ENCODE data around the gene GRIK1.

Gene GRIK1

GRCh38 chr21:29909571-29909970 is 30.2 kb downstream of the GRIK1 start:
- no peak for DNase-seq (ENCODE audit: low read depth)

GRCh38 chr21:29904359-29905282 is 35.2 kb downstream of the GRIK1 start:
- DNase-seq (ENCODE audit: low read depth), result no peak

GRCh38 chr21:29896884-29897283 is 42.9 kb downstream of the GRIK1 start:
- DNase-seq (ENCODE audit: low read depth), result no peak

GRCh38 chr21:29893687-29894086 is 46.1 kb downstream of the GRIK1 start:
- no peak for DNase-seq (ENCODE audit: low read depth)

GRCh38 chr21:29892379-29892778 is 47.4 kb downstream of the GRIK1 start:
- DNase-seq (ENCODE audit: low read depth), result no peak

- DNase-seq (ENCODE audit: low read depth), result no peak
Observed at GRCh38 chr21:29888437-29888836, 51.4 kb downstream of the GRIK1 start.

- no peak for DNase-seq (ENCODE audit: low read depth)
Observed at GRCh38 chr21:29887313-29888009, 52.3 kb downstream of the GRIK1 start.

GRCh38 chr21:29885491-29885890 is 54.3 kb downstream of the GRIK1 start:
- no peak for DNase-seq (ENCODE audit: low read depth)

- no peak for DNase-seq (ENCODE audit: low read depth)
Observed at GRCh38 chr21:29875873-29876272, 63.9 kb downstream of the GRIK1 start.

GRCh38 chr21:29875036-29875716 is 64.6 kb downstream of the GRIK1 start:
- DNase-seq (ENCODE audit: low read depth), result no peak

- DNase-seq (ENCODE audit: low read depth), result no peak
Observed at GRCh38 chr21:29873908-29874307, 65.9 kb downstream of the GRIK1 start.

- no peak for DNase-seq (ENCODE audit: low read depth)
Observed at GRCh38 chr21:29870814-29871213, 69.0 kb downstream of the GRIK1 start.

GRCh38 chr21:29867796-29868195 is 72.0 kb downstream of the GRIK1 start:
- DNase-seq (ENCODE audit: low read depth), result no peak

- DNase-seq (ENCODE audit: low read depth), result no peak
Observed at GRCh38 chr21:29860346-29860745, 79.5 kb downstream of the GRIK1 start.

GRCh38 chr21:29857150-29857549 is 82.6 kb downstream of the GRIK1 start:
- DNase-seq (ENCODE audit: low read depth), result no peak

GRCh38 chr21:29854795-29855194 is 85.0 kb downstream of the GRIK1 start:
- DNase-seq (ENCODE audit: low read depth), result no peak

GRCh38 chr21:29851611-29852010 is 88.2 kb downstream of the GRIK1 start:
- DNase-seq (ENCODE audit: low read depth), result no peak

GRCh38 chr21:29849735-29850176 is 90.0 kb downstream of the GRIK1 start:
- peak; percentile 39 for DNase-seq (ENCODE audit: low read depth)

GRCh38 chr21:29843804-29844203 is 96.0 kb downstream of the GRIK1 start:
- no peak for DNase-seq (ENCODE audit: low read depth)

GRCh38 chr21:29834617-29835016 is 105.2 kb downstream of the GRIK1 start:
- no peak for DNase-seq (ENCODE audit: low read depth)

GRCh38 chr21:29832217-29832616 is 107.6 kb downstream of the GRIK1 start:
- no peak for DNase-seq (ENCODE audit: low read depth)

- no peak for DNase-seq (ENCODE audit: low read depth)
Observed at GRCh38 chr21:29829564-29830275, 110.1 kb downstream of the GRIK1 start.

Measured in CMK (cell line).